Heart left ventricle (tissue), 16 donors: ENCODE results near the gene PHACTR3. TPM values are rescaled to one million over a fixed set of nuclear protein-coding genes. Genes with fewer than 3 reads are reported as not detected.

Source experiments
- ATAC-seq, 4 donors: fragments of 200-7000 bp; cut with Tn5 transposase; one replicate each; pipeline ENCODE4 v1.9.1; 2020 to 2022; ENCODE audit warnings: moderate library complexity in 4 of 4, mild to moderate bottlenecking in 3 of 4, moderate number of reproducible peaks in 1 of 4
- DNase-seq, 5 donors: peaks; one replicate each; pipeline ENCODE4 v3.0.0-alpha.2; 2020
- H3K27ac ChIP-seq, 12 donors: fragments of 200-600 bp; sonication (generic) in 4 of 12; one replicate each; pipeline versions ENCODE4 v1.5.0 to v1.8.0; 2016 to 2022; ENCODE audit warnings: mild to moderate bottlenecking in 2 of 12
- H3K27me3 ChIP-seq, 9 donors: fragments of 200-600 bp; sonication (generic) in 2 of 9; one replicate each; pipeline versions ENCODE4 v1.5.1 to v1.8.0; 2016 to 2022; ENCODE audit warnings: mild to moderate bottlenecking in 3 of 9
- H3K36me3 ChIP-seq, 9 donors: fragments of 200-600 bp; sonication (generic) in 2 of 9; one replicate each; pipeline versions ENCODE4 v1.5.0 to v1.8.0; 2018 to 2022; ENCODE audit warnings: mild to moderate bottlenecking in 2 of 9
- H3K4me1 ChIP-seq, 12 donors: fragments of 200-600 bp; sonication (generic) in 4 of 12; one replicate each; pipeline versions ENCODE4 v1.5.0 to v1.8.0; 2016 to 2022; ENCODE audit warnings: mild to moderate bottlenecking in 3 of 12
- H3K4me3 ChIP-seq, 12 donors: fragments of 200-600 bp; sonication (generic) in 4 of 12; one replicate each; pipeline versions ENCODE4 v1.5.0 to v1.8.0; 2017 to 2022; ENCODE audit warnings: mild to moderate bottlenecking in 9 of 12, moderate library complexity in 4 of 12
- H3K9me3 ChIP-seq, 12 donors: fragments of 200-600 bp; sonication (generic) in 4 of 12; one replicate each; pipeline versions ENCODE4 v1.5.0 to v1.8.0; 2016 to 2022; ENCODE audit warnings: mild to moderate bottlenecking in 1 of 12
- CTCF ChIP-seq, 12 donors: fragments of 200-600 bp; sonication (generic) in 4 of 12; IDR thresholded peaks; one replicate each; pipeline versions ENCODE4 v1.5.0 to v1.8.0; 2018 to 2022; ENCODE audit warnings: antibody characterized with exemption in 12 of 12, mild to moderate bottlenecking in 5 of 12
- POLR2A ChIP-seq, 2 donors: fragments of 450-650 bp; IDR thresholded peaks; one replicate each; pipeline ENCODE4 v1.6.1; 2017; ENCODE audit warnings: antibody characterized with exemption in 2 of 2, mild to moderate bottlenecking in 2 of 2, moderate library complexity in 2 of 2
- WGBS, 4 donors: extraction: QIAGEN DNeasy Blood & Tissue Kit in 2 of 4; methylation state at CpG; one replicate each; pipeline versions ENCODE4 v1.1.5 to v1.1.7; 2013 to 2018; 5-methylcytosine and 5-hydroxymethylcytosine counted together
- intact Hi-C, 10 donors: fragments of 100-400 bp; cut with DNase I; formaldehyde crosslinking; loops; one replicate each; pipeline versions ENCODE4 v1.11.1 to v1.14.2; 2022
- polyA plus RNA-seq, 2 donors: library from polyadenylated mRNA; stranded (reverse); fragments of 200-250 nt; gene quantifications; one replicate each; pipeline ENCODE4 v1.2.3, GENCODE V29; 2013
- total RNA-seq, 9 donors: library from RNA; depleted of rRNA in 2 of 9; stranded (reverse); fragments of >200 nt in 2 of 9; fragmentation: NEBNext Ultra II Directional in 3 of 9; extraction: Animal tissue kit (Norgen Biotek cat#: 25700) in 3 of 9; gene quantifications; one replicate each; pipeline versions ENCODE4 v1.1.0 to v1.2.4, GENCODE V29; 2016 to 2023
- donor health status: ischemic (EF 13 %, LVEDD 7.1; RV severe dilation, severe dysfunction).
- donor health status: healthy with polysubstance abuse.
- donor health status: DM: no; HTN: yes; CAD: no.
- donor health status: DM: no; HTN: no; CAD: no.
- donor health status: ischemic (EF 25% LVEDD 6.9; RV normal size, moderate dysfunction).
- donor health status: ischemic (EF 25% LVEDD 5.7; RV mildly dilated, moderate dysfunction).
- donor health status: healthy.
- donor health status: DM: yes; HTN: yes; CAD: no.
- donor health status: ischemic (EF 35%, LVEDD 5.7; RV mildly dilated, moderate dysfunction).
- donor health status: nonischemic (EF 11% LVEDD 7.7; RV severe dilation, severe dysfunction).
- donor health status: DM: yes; HTN: yes; CAD: no.
- donor health status: PGD.
- donor health status: ischemic (EF 29% LVEDD 5.4; RV normal size, mild dysfunction).
- donor health status: nonischemic (EF 23%, LVEDD 6.1; RV moderate dilation, normal function).

Gene PHACTR3
- total and polyA plus RNA-seq, 11 donors = 0.19 to 14.6 (median 3.5) TPM

- Histone ChIP-seq H3K36me3 (no peaks in the 10 kb centered on the region), H3K4me1 (peaks cover 0 to 14% (median 0%) of the 10 kb centered on the region in 12 donors), H3K9me3 (no peaks in the 10 kb centered on the region), H3K27me3 (peaks cover 0 to 3% (median 0%) of the 10 kb centered on the region in 9 donors), H3K4me3 (no peak overlapping the region), H3K27ac (peak overlapping the region in 2 of 12 donors; percentile 51 to 52)
- intact Hi-C loops = no loop called here
- WGBS, 4 donors = 42 to 51% (median 51%) methylated on average over 7 of the region's 7 CpGs
- peak in 1 of 5 donors; percentile 42 for DNase-seq
- TF ChIP-seq POLR2A (IDR thresholded peaks at IDR 0.05) (no peak), CTCF (IDR thresholded peaks at IDR 0.05) (no peak)
- peak in 3 of 4 donors; percentile 21 to 33 (median 33) for ATAC-seq
Measured at GRCh38 chr20:59688999-59689398, 84.7 kb downstream of the PHACTR3 start.

GRCh38 chr20:59690101-59690500 lies 85.8 kb downstream of the PHACTR3 start:
- DNase-seq (no peak), ATAC-seq (no peak)
- Histone ChIP-seq H3K4me1 (peaks cover 0 to 14% (median 0%) of the 10 kb centered on the region in 12 donors), H3K27me3 (peaks cover 0 to 9% (median 0%) of the 10 kb centered on the region in 9 donors), H3K4me3 (no peak overlapping the region), H3K36me3 (no peaks in the 10 kb centered on the region), H3K9me3 (no peaks in the 10 kb centered on the region), H3K27ac (no peak overlapping the region)
- WGBS, 4 donors = 67 to 79% (median 75%) methylated on average over 4 of the region's 4 CpGs
- TF ChIP-seq CTCF (IDR thresholded peaks at IDR 0.05) = no peak
- TF ChIP-seq POLR2A (IDR thresholded peaks at IDR 0.05) = no peak
- intact Hi-C loops = no loop called here

- no peak for TF ChIP-seq POLR2A (IDR thresholded peaks at IDR 0.05)
- no peak for TF ChIP-seq CTCF (IDR thresholded peaks at IDR 0.05)
- H3K4me3 ChIP-seq = no peak overlapping the region
- peaks cover 0 to 9% (median 0%) of the 10 kb centered on the region in 9 donors for H3K27me3 ChIP-seq
- no peaks in the 10 kb centered on the region for H3K36me3 ChIP-seq
- intact Hi-C loops = no loop called here
- peaks cover 0 to 14% (median 0%) of the 10 kb centered on the region in 12 donors for H3K4me1 ChIP-seq
- DNase-seq = no peak
- no peak overlapping the region for H3K27ac ChIP-seq
- WGBS, 4 donors = 68 to 81% (median 72%) methylated on average over 4 of the region's 4 CpGs
- H3K9me3 ChIP-seq = no peaks in the 10 kb centered on the region
- no peak for ATAC-seq
Measured at GRCh38 chr20:59690976-59691375, 86.6 kb downstream of the PHACTR3 start.

GRCh38 chr20:59692139-59692538 lies 87.8 kb downstream of the PHACTR3 start:
- no peaks in the 10 kb centered on the region for H3K36me3 ChIP-seq
- H3K9me3 ChIP-seq = no peaks in the 10 kb centered on the region
- peak; percentile 92 to 94 (median 92) for ATAC-seq
- H3K4me1 ChIP-seq = peaks cover 0 to 14% (median 0%) of the 10 kb centered on the region in 12 donors
- peak overlapping the region in 4 of 12 donors; percentile 46 to 59 (median 53) for H3K27ac ChIP-seq
- peak in 3 of 5 donors; percentile 39 to 68 (median 67) for DNase-seq
- no peak overlapping the region for H3K4me3 ChIP-seq
- H3K27me3 ChIP-seq = peaks cover 0 to 13% (median 0%) of the 10 kb centered on the region in 9 donors
- intact Hi-C loops = no loop called here
- WGBS, 4 donors = 35 to 52% (median 48%) methylated on average over 3 of the region's 3 CpGs
- TF ChIP-seq POLR2A (IDR thresholded peaks at IDR 0.05) (no peak), CTCF (IDR thresholded peaks at IDR 0.05) (no peak)
